ENCODE measurements around the gene CABYR. TPM values are rescaled to one million over a fixed set of nuclear protein-coding genes. Genes with fewer than 3 reads are reported as not detected.

Gene CABYR, protein sequence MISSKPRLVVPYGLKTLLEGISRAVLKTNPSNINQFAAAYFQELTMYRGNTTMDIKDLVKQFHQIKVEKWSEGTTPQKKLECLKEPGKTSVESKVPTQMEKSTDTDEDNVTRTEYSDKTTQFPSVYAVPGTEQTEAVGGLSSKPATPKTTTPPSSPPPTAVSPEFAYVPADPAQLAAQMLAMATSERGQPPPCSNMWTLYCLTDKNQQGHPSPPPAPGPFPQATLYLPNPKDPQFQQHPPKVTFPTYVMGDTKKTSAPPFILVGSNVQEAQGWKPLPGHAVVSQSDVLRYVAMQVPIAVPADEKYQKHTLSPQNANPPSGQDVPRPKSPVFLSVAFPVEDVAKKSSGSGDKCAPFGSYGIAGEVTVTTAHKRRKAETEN
- 18.8 and 20.1 TPM in 2 replicates for total RNA-seq (2021; fragmentation: NEBNext Ultra II Directional; extraction: Animal tissue kit (Norgen Biotek cat#: 25700))
- 9.4 and 14.5 TPM in 2 replicates for polyA plus RNA-seq (2011; rRNA removed)
- polyA plus RNA-seq (2011; cell fraction: cytosol; rRNA removed) = 12.6 TPM
- 16.6 TPM for polyA plus RNA-seq (2011; cell fraction: nucleus; rRNA removed)
- 14.4 to 20.9 TPM (median 16.7 TPM) in 4 replicates for polyA plus RNA-seq (2012, experiment 1 of 2)
- 5.9 TPM for polyA plus RNA-seq (2012, experiment 2 of 2)
- polyA plus RNA-seq (2013, experiment 1 of 2) = 30.9 TPM
- 31.4 TPM for polyA plus RNA-seq (2013, experiment 2 of 2)
- polyA minus RNA-seq (2011; rRNA and poly(A)+ RNA removed) = 14.4 and 19.5 TPM in 2 replicates
- polyA minus RNA-seq (2011; cell fraction: cytosol; rRNA and poly(A)+ RNA removed) = 6.5 TPM
- polyA minus RNA-seq (2011; cell fraction: nucleus; rRNA and poly(A)+ RNA removed) = 26.7 TPM
- long read RNA-seq, experiment 1, partial matches to known transcripts = 8 of 12 reads
- long read RNA-seq, experiment 1, other reads (novel, unspliced or antisense) = 2 of 12 reads
- long read RNA-seq, experiment 2, transcript CABYR-203 (6 exons, 1,414 nt) = major isoform, 13 of 23 reads
- long read RNA-seq, experiment 2, partial matches to known transcripts = 3 of 23 reads
- long read RNA-seq, experiment 2, other reads (novel, unspliced or antisense) = 3 of 23 reads

DNA sequence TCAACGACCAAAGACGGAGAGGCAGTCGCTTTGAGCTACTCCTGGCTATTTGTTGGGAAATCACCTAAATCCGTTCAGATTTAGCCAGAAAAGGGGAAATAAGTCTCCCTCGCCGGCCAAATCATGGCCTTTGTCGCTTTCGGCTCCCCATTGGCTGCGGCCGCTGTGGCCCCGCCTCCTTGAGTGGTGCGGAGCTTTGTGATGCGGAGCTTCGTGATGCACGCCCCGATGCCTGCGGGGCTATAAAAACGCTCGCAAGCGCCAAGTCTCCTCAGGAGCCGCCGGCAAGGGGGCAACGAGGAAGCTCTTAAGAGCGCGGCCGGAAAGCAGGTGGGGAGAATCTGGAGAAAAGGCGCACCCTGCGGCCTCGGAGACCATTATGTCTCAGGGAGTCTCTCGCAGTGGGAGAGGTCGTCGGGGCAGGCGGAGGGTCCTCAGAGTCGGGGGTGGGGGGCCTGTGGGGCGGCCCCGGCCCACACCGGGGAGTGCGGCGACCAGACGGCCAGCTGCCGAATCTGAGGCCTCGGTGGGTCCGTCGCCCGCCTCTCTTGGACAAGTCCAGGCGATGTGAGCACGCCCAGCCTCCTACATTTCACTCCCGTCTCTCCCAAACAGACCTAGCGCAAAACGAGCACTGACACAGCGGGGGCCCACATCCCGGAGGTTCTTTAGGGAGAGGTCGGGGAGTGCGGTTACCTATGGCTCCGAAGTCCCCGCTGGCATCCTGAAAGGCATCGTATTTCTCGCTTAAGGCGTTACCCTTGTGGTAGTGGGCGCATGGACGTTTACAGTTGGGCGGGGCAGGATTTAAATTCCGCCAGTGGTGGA, at the start of gene CABYR:
Gene CABYR (plus strand): TSS at position 274 of the 828 bp plus-strand sequence. CDS start 4,053 bp downstream, outside the sequence.
- CTCF ChIA-PET (ENCODE audit: partially characterized antibody) = interaction anchor here (0.7 to 1.6 kb wide), 6 partner anchors 12 to 351 kb away, joined by 3 to 5 read pairs (median 3); no protein-coding TSS in a partner anchor
- Histone ChIP-seq H3K9ac (replicated peaks in 1 of 4; ENCODE audit: extremely low read depth in 1 of 4, low read depth in 3 of 4, low read length in 3 of 4) (peak within 1 kb of the TSS; percentile 27 to 81 (median 52)), H3K9me3 (ENCODE audit: insufficient read depth in 2 of 2, low read depth in 1 of 2, low read length in 1 of 2) (no peaks in the 10 kb centered on the region), H3K56ac (replicated peaks; ENCODE audit: insufficient read length, low read depth, low read length) (peak within 1 kb of the TSS; percentile 56), H3K27ac (ENCODE audit: low read depth, low read length) (peak within 1 kb of the TSS; percentile 44; the same call in 1 of the 2 replicates), H3K4me1 (replicated peaks in 1 of 4; ENCODE audit: control insufficient read depth in 3 of 4, insufficient read depth in 4 of 4, low read length in 3 of 4) (peaks cover 0 to 12% (median 7%) of the 10 kb centered on the region in 4 experiments; a peak in 5 of 7 replicates), H3K4me2 (ENCODE audit: insufficient read depth in 1 of 2, low read depth in 2 of 2, low read length in 2 of 2) (peak within 1 kb of the TSS; percentile 73 to 77), H3K4ac (replicated peaks; ENCODE audit: insufficient read length, low read depth, low read length) (peak within 1 kb of the TSS; percentile 17), H4K5ac (ENCODE audit: insufficient read length, low read depth, low read length) (peak within 1 kb of the TSS; percentile 65), H2AFZ (ENCODE audit: low read length) (peak within 1 kb of the TSS; percentile 52; the same call in 1 of the 2 replicates), H4K8ac (ENCODE audit: extremely low read depth, insufficient read depth, low read length) (peak within 1 kb of the TSS; percentile 1; the same call in 1 of the 2 replicates), H3K23me2 (ENCODE audit: low read depth, low read length) (peaks cover 4% of the 10 kb centered on the region; the same call in 1 of the 2 replicates), H2BK20ac (ENCODE audit: low read length) (peak within 1 kb of the TSS; percentile 38; the same call in 1 of the 2 replicates), H2AK5ac (ENCODE audit: low read depth, low read length) (0 out of 2 replicates have a peak within 1 kb of the TSS, but pooled peaks have one; percentile 60), H2BK5ac (ENCODE audit: low read depth, low read length) (peak within 1 kb of the TSS; percentile 90; the same call in 1 of the 2 replicates), H4K91ac (replicated peaks; ENCODE audit: insufficient read length, low read length) (peak within 1 kb of the TSS; percentile 36), H3K14ac (ENCODE audit: insufficient read length) (no peak within 1 kb of the TSS), H3K79me2 (ENCODE audit: control insufficient read depth in 1 of 2, insufficient read depth in 2 of 2, low read length in 2 of 2) (no peaks in the 10 kb centered on the region), H2BK12ac (ENCODE audit: low read depth, low read length) (peak within 1 kb of the TSS; percentile 4; the same call in 1 of the 2 replicates), H3K23ac (ENCODE audit: insufficient read length) (no peak within 1 kb of the TSS), H3K18ac (ENCODE audit: extremely low read depth, low read length) (peak within 1 kb of the TSS; percentile 68), H3K4me3 (ENCODE audit: extremely low read depth in 1 of 4, insufficient read depth in 2 of 4, low read depth in 3 of 4, low read length in 4 of 4) (peak within 1 kb of the TSS; percentile 51 to 75 (median 60)), H3K27me3 (replicated peaks in 1 of 4; ENCODE audit: control insufficient read depth in 3 of 4, extremely low read depth in 1 of 4, insufficient read depth in 3 of 4, low read length in 3 of 4) (no peaks in the 10 kb centered on the region), H3K79me1 (ENCODE audit: low read depth, low read length) (no peaks in the 10 kb centered on the region), H4K20me1 (replicated peaks in 1 of 2; ENCODE audit: control insufficient read depth in 1 of 2, insufficient read depth in 2 of 2, low read length in 2 of 2) (no peaks in the 10 kb centered on the region), H3K36me3 (ENCODE audit: control insufficient read depth in 2 of 4, insufficient read depth in 4 of 4, low read length in 3 of 4) (peaks cover 0 to 2% (median 0%) of the 10 kb centered on the region in 4 experiments; a peak in 1 of 8 replicates), H2BK15ac (ENCODE audit: low read length) (peak within 1 kb of the TSS; percentile 84; the same call in 1 of the 2 replicates), H2BK120ac (replicated peaks; ENCODE audit: low read depth, low read length) (peak within 1 kb of the TSS; percentile 60)
- FAIRE-seq (peak; percentile 80), DNase-seq (ENCODE audit: low read depth in 1 of 2, low spot score in 2 of 2) (peak; percentile 93 to 96)
- WGBS, 2 experiments (ENCODE audit: extremely low coverage in 1 of 2, insufficient coverage in 1 of 2, insufficient read length in 1 of 2, insufficient replicate concordance in 2 of 2, low coverage in 1 of 2, low lambda C conversion rate in 2 of 2, missing lambda C conversion rate in 1 of 2) = 3% methylated on average over 62 of the region's 63 CpGs; no CpG with 5 or more reads in 1 of the 2 experiments
- POLR2A ChIA-PET (ENCODE audit: partially characterized antibody) = interaction anchor here (0.5 to 2.6 kb wide), 65 partner anchors 9 to 1009 kb away, joined by 3 to 31 read pairs (median 4); partner anchors contain the start of genes IMPACT and OSBPL1A
- TF ChIP-seq SIX5 (IDR thresholded peaks at IDR 0.05; ENCODE audit: low read depth, low read length) = no peak
- TF ChIP-seq POLR2AphosphoS5 (IDR thresholded peaks at IDR 0.05; ENCODE audit: low read depth, low read length) = peak; percentile 95
- peak; percentile 64 for TF ChIP-seq KDM4A (IDR thresholded peaks at IDR 0.05; ENCODE audit: low read depth, low read length, severe bottlenecking)
- TF ChIP-seq SP4 (IDR thresholded peaks at IDR 0.05; ENCODE audit: low read length) = 0 out of 2 replicates have a peak, but pooled peaks have one; percentile 65
- no peak for TF ChIP-seq SRF (IDR thresholded peaks at IDR 0.05; ENCODE audit: low read depth, low read length)
- no peak for TF ChIP-seq CHD1 (IDR thresholded peaks at IDR 0.05; ENCODE audit: low read depth, low read length)

Measured in H1 (cell line).